HT1080 (cell line): ENCODE measurements around the gene SH3BP5. TPM values are rescaled to one million over a fixed set of nuclear protein-coding genes. Genes with fewer than 3 reads are reported as not detected.

Experiments
- DNase-seq: peaks from one replicate; pipeline ENCODE4 v3.0.0-alpha.2; 2015; ENCODE audit warnings: low read depth
- total RNA-seq: library from RNA; depleted of rRNA; stranded (reverse); fragments of >200 nt; shearing (Covaris generic); gene quantifications from 2 replicates; pipeline ENCODE4 v1.2.3, GENCODE V29; 2014

Gene SH3BP5
- total RNA-seq, 1 experiment from 2014 or later = 28.8 TPM

GRCh38 chr3:15347063-15347736 lies 14.8 kb upstream of the SH3BP5 start:
- DNase-seq = no peak

- no peak for DNase-seq
Measured at GRCh38 chr3:15346516-15346915, 14.1 kb upstream of the SH3BP5 start.

DNA sequence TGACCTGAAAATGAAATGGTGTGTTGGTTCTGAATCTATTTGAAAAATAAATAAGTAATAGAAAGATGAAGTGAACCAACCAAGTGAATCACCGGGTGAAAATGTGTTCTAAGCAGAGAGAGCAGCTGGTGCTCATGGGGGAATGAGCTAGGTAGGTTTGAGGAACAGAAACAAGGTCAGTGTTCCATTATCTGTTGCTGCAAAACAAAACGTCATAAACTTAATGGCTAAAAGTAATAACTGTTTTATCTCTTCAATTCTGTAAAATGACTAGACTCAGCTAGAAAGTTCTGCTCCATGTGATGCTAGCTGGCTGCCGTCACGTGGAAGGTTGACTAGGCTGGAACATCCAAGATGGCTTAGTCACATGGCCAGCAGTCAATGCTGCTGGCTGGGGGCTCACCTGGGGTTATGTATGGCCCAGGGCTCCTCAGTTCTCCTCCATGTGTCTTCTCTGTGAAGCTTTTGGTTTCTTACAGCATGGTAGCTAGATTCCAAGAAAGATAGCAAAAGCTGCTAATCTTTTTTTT lies 13.3 kb upstream of the SH3BP5 start:
- DNase-seq = no peak

- no peak for DNase-seq
Measured at GRCh38 chr3:15345066-15345607, 12.8 kb upstream of the SH3BP5 start.

GRCh38 chr3:15342945-15343344 lies 10.6 kb upstream of the SH3BP5 start:
- DNase-seq = no peak

- DNase-seq = no peak
Measured at GRCh38 chr3:15342246-15342645, 9.9 kb upstream of the SH3BP5 start.

DNA sequence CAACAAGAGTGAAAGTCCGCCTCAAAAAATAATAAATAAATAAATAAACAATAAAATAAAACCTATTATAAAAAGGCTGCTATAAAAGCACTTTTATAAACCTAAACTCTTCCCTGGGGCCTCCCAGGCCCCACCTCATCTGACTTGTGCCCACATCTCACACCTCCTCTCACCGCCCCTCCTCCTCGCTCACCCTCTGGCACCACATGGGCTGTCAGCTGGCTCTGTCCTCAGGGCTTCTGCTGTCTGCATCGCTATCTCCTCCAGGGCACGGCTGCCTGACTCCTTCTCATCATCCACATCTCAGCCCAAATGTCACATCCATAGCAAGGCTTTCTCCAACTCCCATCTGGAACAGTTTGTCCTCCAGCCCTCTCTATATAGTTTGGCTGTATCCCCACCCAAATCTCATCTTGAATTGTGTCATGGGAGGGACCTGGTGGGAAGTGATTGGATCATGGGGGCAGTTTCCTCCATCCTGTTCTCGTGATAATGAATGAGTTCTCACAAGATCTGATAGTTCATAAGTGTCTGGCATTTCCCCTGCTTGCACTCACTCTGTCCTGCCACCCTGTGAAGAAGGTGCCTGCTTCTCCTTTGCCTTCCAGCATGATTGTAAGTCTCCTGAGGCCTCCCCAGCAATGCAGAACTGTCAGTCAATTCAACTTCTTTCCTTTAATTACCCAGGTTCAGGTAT lies 8.8 kb upstream of the SH3BP5 start:
- DNase-seq = no peak

GRCh38 chr3:15339786-15340215 lies 7.4 kb upstream of the SH3BP5 start:
- peak; percentile 80 for DNase-seq

DNA sequence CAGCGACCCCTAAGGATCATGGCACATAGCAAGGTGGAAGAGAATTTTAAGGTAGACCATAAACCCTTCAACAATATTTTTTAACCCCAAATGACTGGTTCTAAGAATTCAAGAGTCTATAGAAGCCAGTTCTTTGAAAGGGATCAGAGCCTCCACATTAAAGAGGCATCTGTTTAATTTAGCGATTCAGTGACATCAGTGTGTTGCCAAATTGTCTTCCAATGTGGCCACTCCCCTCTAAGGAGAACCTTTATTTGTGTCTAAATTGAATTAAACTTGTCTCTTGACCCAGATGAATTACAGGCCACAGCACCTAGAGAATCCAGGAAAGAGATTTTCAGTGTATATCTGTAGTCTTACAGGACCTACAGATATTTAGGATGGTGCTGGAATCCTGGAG lies 6.6 kb upstream of the SH3BP5 start:
- no peak for DNase-seq

DNA sequence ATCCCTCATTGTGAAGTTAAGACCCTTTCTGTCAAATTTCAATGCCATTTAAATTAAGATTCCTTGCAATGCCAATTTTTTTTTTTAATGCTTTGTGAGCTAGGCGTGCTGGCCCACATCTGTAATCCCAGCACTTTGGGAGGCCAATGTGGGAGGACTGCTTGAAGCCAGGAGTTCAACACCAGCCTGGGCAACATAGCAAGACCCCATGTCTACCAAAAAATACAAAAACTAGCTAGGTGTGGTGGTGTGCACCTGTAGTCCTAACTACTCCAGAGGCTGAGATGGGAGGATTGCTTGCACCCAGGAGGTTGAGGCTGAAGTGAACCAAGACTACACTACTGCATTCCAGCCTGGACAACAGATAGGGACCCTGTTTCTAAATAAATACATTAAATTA lies 5.6 kb upstream of the SH3BP5 start:
- DNase-seq = no peak

DNA sequence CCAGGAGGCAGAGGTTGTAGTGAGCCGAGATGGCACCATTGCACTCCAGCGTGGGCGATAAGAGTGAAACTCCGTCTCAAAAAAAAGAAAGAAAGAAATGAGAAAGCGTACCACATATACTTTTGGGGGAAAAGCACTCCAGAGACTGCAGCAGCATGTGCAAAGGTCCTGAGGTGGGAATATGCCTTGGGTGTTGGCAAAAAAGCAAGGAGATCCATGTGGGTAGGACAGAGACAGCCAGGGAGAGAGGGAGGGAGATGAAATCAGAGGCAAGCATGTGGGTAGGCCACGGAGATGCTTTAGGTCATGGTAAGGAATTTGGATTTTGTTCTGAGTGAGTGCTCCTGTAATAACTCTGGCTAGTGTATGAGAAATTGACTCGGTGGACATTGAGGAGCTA lies 3.7 kb upstream of the SH3BP5 start:
- no peak for DNase-seq

- no peak for DNase-seq
Measured at GRCh38 chr3:15333956-15334263, 1.5 kb upstream of the SH3BP5 start.

GRCh38 chr3:15333099-15333955 lies 941 bp upstream of the SH3BP5 start:
- no peak for DNase-seq

- DNase-seq = peak; percentile 29
Measured at GRCh38 chr3:15331606-15332404, 581 bp downstream of the SH3BP5 start.

GRCh38 chr3:15331072-15331605 lies 1.2 kb downstream of the SH3BP5 start:
- DNase-seq = no peak

GRCh38 chr3:15330031-15330596 lies 2.3 kb downstream of the SH3BP5 start:
- no peak for DNase-seq

DNA sequence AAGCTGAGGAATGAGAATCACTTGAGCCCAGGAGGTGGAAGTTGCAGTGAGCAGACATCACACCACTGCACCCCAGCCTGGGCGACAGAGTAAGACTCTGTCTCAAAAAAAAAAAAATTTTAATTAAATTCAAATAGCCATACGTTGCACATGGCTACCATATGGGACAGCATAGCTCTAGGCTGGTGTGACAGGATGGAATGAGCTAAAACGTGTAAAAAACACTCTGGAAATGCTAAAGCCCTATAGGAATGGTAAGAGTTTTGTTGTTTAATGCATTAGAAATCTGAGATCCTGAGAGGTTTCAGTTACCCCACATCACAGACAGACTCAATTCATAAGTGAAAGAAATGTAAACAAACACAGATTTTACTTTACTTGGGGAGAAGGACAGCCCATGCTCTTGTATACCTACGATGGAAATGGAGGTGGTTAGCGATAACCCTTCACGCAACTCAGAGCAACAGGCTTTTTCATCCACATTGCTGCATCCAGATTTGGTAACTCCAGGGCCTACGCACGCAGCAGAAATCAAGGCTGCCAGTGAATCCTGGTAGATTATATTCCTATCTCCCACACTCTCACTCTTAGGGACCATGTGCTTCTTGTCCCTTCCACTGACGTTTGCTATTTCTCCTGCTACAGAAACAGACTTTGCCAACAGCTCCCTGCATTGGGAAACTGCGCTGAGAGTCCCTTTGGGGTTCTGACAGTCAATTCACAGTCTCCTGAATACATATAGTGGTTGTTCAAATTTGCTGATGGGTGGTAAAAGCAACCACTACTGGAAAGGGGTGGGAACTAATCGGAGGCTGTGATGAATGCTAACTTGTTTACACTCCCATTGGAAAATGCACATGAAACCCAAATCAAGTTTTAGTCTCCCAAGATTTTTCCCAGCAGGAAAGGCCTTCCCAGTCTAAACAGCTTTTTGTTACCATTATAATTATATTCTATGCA lies 3.1 kb downstream of the SH3BP5 start:
- DNase-seq = no peak

DNA sequence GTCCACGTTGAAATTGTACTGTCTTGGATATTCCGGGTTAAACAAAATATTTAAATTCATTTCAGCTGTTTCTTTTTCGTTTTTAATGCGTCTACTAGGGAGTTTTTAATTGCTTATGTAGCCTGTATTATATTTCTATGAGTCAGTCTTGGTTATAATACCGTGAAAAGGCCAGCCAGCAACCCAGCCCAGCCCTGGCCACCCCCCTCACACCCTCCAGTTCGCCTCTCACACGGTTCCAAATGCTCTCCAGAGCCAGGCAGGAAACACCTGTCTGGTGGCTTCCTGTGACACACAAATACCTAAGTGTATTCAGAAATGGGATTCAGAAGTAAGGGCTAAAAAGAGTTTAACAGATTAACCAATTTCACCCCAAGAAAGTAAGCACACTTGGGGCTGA lies 4.4 kb downstream of the SH3BP5 start:
- peak; percentile 73 for DNase-seq

GRCh38 chr3:15326673-15327072 lies 5.7 kb downstream of the SH3BP5 start:
- DNase-seq = no peak
